ENCODE data around the gene EDC3.

The EDC3 gene

GRCh38 chr15:74624020-74624602 is 71.7 kb downstream of the EDC3 start:
- DNase-seq (ENCODE audit: low read depth), result no peak
- H3K4me3 ChIP-seq (ENCODE audit: control insufficient read depth, low read depth, low read length), result no peak overlapping the region
- no peak for TF ChIP-seq CTCF (conservative IDR thresholded peaks at IDR 0.05; ENCODE audit: control insufficient read depth, insufficient read depth, low read depth, low read length)

DNA sequence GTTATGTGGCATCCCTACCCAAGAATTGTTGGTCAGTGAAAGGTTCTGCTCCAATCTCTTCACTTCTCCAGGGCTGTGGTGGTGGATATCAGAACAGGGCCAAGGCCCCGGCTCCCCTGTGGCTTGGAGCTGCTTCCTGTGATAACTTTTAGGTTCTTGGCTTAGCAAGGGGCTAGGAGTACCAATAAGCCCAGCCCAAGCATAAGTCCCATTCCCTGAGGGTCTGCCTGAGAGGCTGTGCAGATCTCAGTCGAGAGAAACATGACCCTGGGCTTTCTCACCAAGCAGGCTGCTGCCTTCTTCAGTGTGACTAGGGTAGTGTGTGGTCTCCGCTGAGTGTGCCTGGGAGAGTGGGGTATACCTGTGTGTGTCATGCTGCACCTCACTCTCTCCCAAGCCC is 73.1 kb downstream of the EDC3 start:
- no peak for TF ChIP-seq CTCF (conservative IDR thresholded peaks at IDR 0.05; ENCODE audit: control insufficient read depth, insufficient read depth, low read depth, low read length)
- no peak overlapping the region for H3K4me3 ChIP-seq (ENCODE audit: control insufficient read depth, low read depth, low read length)
- DNase-seq (ENCODE audit: low read depth), result no peak

GRCh38 chr15:74621936-74622335 is 73.9 kb downstream of the EDC3 start:
- DNase-seq (ENCODE audit: low read depth), result no peak
- no peak overlapping the region for H3K4me3 ChIP-seq (ENCODE audit: control insufficient read depth, low read depth, low read length)
- no peak for TF ChIP-seq CTCF (conservative IDR thresholded peaks at IDR 0.05; ENCODE audit: control insufficient read depth, insufficient read depth, low read depth, low read length)

GRCh38 chr15:74621546-74621920 is 74.3 kb downstream of the EDC3 start:
- H3K4me3 ChIP-seq (ENCODE audit: control insufficient read depth, low read depth, low read length), result no peak overlapping the region

GRCh38 chr15:74620636-74621545 is 74.9 kb downstream of the EDC3 start:
- peak; percentile 98 for TF ChIP-seq CTCF (conservative IDR thresholded peaks at IDR 0.05; ENCODE audit: control insufficient read depth, insufficient read depth, low read depth, low read length)
- no peak overlapping the region for H3K4me3 ChIP-seq (ENCODE audit: control insufficient read depth, low read depth, low read length)
- DNase-seq (ENCODE audit: low read depth), result peak; percentile 80

More at GRCh38 chr15:74621546-74621920, 74.3 kb downstream of the EDC3 start:
- no peak for TF ChIP-seq CTCF (conservative IDR thresholded peaks at IDR 0.05; ENCODE audit: control insufficient read depth, insufficient read depth, low read depth, low read length)
- no peak for DNase-seq (ENCODE audit: low read depth)

GRCh38 chr15:74619916-74620635 is 75.7 kb downstream of the EDC3 start:
- DNase-seq (ENCODE audit: low read depth), result no peak
- TF ChIP-seq CTCF (conservative IDR thresholded peaks at IDR 0.05; ENCODE audit: control insufficient read depth, insufficient read depth, low read depth, low read length), result no peak
- no peak overlapping the region for H3K4me3 ChIP-seq (ENCODE audit: control insufficient read depth, low read depth, low read length)

Measured in fibroblast of mammary gland (primary cell).